Skeletal muscle cell (primary cell): ENCODE measurements around the gene MTA1.

ENCODE experiments used
- DNase-seq: peaks from one replicate; pipeline ENCODE4 v3.0.0-alpha.2; 2010; ENCODE audit warnings: low read depth
- H3K4me3 ChIP-seq: 2 replicates; pipeline ENCODE4 v1.5.1; 2011; ENCODE audit warnings: low read depth, mild to moderate bottlenecking, control low read depth, low read length, moderate library complexity

MTA1 gene

GRCh38 chr14:105419195-105420091 lies at the start of gene MTA1:
Gene MTA1, plus strand, starts transcription at chr14:105419827. Its CDS starts 209 bp downstream, at chr14:105420036.
- no peak for DNase-seq
- peak within 1 kb of the TSS; percentile 83 for H3K4me3 ChIP-seq

GRCh38 chr14:105374389-105374788 lies 45.2 kb upstream of the MTA1 start:
- H3K4me3 ChIP-seq, result no peak overlapping the region
- DNase-seq, result no peak

GRCh38 chr14:105375635-105376057 lies 44.0 kb upstream of the MTA1 start:
- DNase-seq, result no peak

GRCh38 chr14:105376521-105377440 lies 42.8 kb upstream of the MTA1 start:
- DNase-seq, result no peak
- H3K4me3 ChIP-seq, result no peak overlapping the region

More at GRCh38 chr14:105375635-105376057, 44.0 kb upstream of the MTA1 start:
- H3K4me3 ChIP-seq, result no peak overlapping the region

GRCh38 chr14:105377555-105378182 lies 42.0 kb upstream of the MTA1 start:
- H3K4me3 ChIP-seq, result no peak overlapping the region
- no peak for DNase-seq

GRCh38 chr14:105378199-105378598 lies 41.4 kb upstream of the MTA1 start:
- no peak for DNase-seq
- H3K4me3 ChIP-seq, result no peak overlapping the region

- H3K4me3 ChIP-seq, result no peak overlapping the region
- DNase-seq, result no peak
Observed at GRCh38 chr14:105378873-105379685, 40.5 kb upstream of the MTA1 start.

- no peak for DNase-seq
- H3K4me3 ChIP-seq, result no peak overlapping the region
Observed at GRCh38 chr14:105379946-105380345, 39.7 kb upstream of the MTA1 start.

GRCh38 chr14:105380756-105381155 lies 38.9 kb upstream of the MTA1 start:
- no peak for DNase-seq
- H3K4me3 ChIP-seq, result no peak overlapping the region

- H3K4me3 ChIP-seq, result no peak overlapping the region
- no peak for DNase-seq
Observed at GRCh38 chr14:105381446-105382342, 37.9 kb upstream of the MTA1 start.

- no peak for DNase-seq
- no peak overlapping the region for H3K4me3 ChIP-seq
Observed at GRCh38 chr14:105382343-105383082, 37.1 kb upstream of the MTA1 start.

- DNase-seq, result no peak
- H3K4me3 ChIP-seq, result no peak overlapping the region
Observed at GRCh38 chr14:105383083-105383730, 36.4 kb upstream of the MTA1 start.

GRCh38 chr14:105384041-105384557 lies 35.5 kb upstream of the MTA1 start:
- DNase-seq, result no peak
- no peak overlapping the region for H3K4me3 ChIP-seq

- DNase-seq, result no peak
- H3K4me3 ChIP-seq, result no peak overlapping the region
Observed at GRCh38 chr14:105384605-105385321, 34.9 kb upstream of the MTA1 start.

- DNase-seq, result no peak
Observed at GRCh38 chr14:105385322-105385637, 34.3 kb upstream of the MTA1 start.

GRCh38 chr14:105385698-105386365 lies 33.8 kb upstream of the MTA1 start:
- no peak for DNase-seq
- no peak overlapping the region for H3K4me3 ChIP-seq

More at GRCh38 chr14:105385322-105385637, 34.3 kb upstream of the MTA1 start:
- H3K4me3 ChIP-seq, result no peak overlapping the region
